PFSK-1 (cell line): ENCODE data around the gene CHRNA3.

Source experiments
- POLR2AphosphoS5 ChIP-seq: IDR thresholded peaks from 2 replicates; pipeline ENCODE4 v1.6.1; 2012; ENCODE audit warnings: low read depth, mild to moderate bottlenecking, control low read depth, low read length, moderate library complexity
- TAF1 ChIP-seq: IDR thresholded peaks from 2 replicates; pipeline ENCODE4 v1.6.1; 2012; ENCODE audit warnings: low read length, control low read depth, borderline replicate concordance; ENCODE audit not compliant: insufficient read depth
- TF ChIP-seq, protein P1 (sequence below), 2 experiments: IDR thresholded peaks; 2 replicates each; pipeline versions ENCODE4 v1.6.1 to v1.8.0; 2011 to 2012; ENCODE audit warnings: low read depth in 2 of 2, low read length in 2 of 2, control low read depth in 1 of 2, inconsistent platforms in 1 of 2, mild to moderate bottlenecking in 1 of 2, moderate library complexity in 1 of 2; ENCODE audit not compliant: insufficient read depth in 1 of 2

DNA sequence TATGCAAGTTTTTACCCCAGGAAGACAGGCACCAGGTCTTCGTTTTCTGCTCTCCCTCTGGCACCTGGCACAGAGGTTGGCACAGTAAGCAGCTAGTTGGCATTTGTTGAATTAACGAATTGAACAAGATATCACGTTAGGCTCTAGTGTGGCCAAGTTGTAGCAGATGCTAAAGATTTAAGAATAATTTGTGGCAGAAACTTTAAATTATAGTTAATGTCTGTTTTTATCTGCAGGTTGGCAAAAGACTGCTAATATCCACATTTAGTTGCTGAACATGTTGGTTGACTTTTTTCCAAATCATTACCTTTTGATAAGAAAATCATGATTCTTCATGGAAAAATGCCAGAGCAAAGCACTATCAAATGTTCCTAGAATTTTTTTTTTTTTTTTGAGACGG lies 47.4 kb downstream of the CHRNA3 start:
- TF ChIP-seq, protein P1, sequence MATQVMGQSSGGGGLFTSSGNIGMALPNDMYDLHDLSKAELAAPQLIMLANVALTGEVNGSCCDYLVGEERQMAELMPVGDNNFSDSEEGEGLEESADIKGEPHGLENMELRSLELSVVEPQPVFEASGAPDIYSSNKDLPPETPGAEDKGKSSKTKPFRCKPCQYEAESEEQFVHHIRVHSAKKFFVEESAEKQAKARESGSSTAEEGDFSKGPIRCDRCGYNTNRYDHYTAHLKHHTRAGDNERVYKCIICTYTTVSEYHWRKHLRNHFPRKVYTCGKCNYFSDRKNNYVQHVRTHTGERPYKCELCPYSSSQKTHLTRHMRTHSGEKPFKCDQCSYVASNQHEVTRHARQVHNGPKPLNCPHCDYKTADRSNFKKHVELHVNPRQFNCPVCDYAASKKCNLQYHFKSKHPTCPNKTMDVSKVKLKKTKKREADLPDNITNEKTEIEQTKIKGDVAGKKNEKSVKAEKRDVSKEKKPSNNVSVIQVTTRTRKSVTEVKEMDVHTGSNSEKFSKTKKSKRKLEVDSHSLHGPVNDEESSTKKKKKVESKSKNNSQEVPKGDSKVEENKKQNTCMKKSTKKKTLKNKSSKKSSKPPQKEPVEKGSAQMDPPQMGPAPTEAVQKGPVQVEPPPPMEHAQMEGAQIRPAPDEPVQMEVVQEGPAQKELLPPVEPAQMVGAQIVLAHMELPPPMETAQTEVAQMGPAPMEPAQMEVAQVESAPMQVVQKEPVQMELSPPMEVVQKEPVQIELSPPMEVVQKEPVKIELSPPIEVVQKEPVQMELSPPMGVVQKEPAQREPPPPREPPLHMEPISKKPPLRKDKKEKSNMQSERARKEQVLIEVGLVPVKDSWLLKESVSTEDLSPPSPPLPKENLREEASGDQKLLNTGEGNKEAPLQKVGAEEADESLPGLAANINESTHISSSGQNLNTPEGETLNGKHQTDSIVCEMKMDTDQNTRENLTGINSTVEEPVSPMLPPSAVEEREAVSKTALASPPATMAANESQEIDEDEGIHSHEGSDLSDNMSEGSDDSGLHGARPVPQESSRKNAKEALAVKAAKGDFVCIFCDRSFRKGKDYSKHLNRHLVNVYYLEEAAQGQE (IDR thresholded peaks at IDR 0.05; ENCODE audit: insufficient read depth in 1 of 2, low read depth in 2 of 2, low read length in 2 of 2): no peak
- TF ChIP-seq POLR2AphosphoS5: no peak
- no peak for TF ChIP-seq TAF1
